ENCODE results near the gene PEF1. TPM values are rescaled to one million over a fixed set of nuclear protein-coding genes. Genes with fewer than 3 reads are reported as not detected.

PEF1 gene
- total and polyA plus RNA-seq, 2 donors (not counting 3 experiments of a cell fraction or from before 2014, with no cell fraction given) = 73.3 to 161 TPM

GRCh38 chr1:31595836-31596736 is 48.6 kb downstream of the PEF1 start:
- intact Hi-C loops (cut with micrococcal nuclease) (loop anchor here (1.0 to 2.0 kb wide), 3 partner anchors 8 to 23 kb away; no protein-coding TSS in a partner anchor), dilution Hi-C loops (cut with MboI; ENCODE audit: extremely low pct_ligation_motif_present, low sequenced_read_pairs) (no loop called here)
- Histone ChIP-seq H3K27me3 (ENCODE audit: control insufficient read depth in 2 of 2, insufficient read depth in 2 of 2, low read length in 2 of 2) (no peaks in the 10 kb centered on the region), H3K36me3 (ENCODE audit: control insufficient read depth in 2 of 2, extremely low read depth in 1 of 2, insufficient read depth in 2 of 2, low read length in 2 of 2) (no peaks in the 10 kb centered on the region), H3K9me3 (replicated peaks; ENCODE audit: control insufficient read depth, insufficient read depth, low read length) (no peaks in the 10 kb centered on the region), H3K9me1 (replicated peaks; ENCODE audit: control insufficient read depth, extremely low read depth, insufficient read depth, low read length) (no peaks in the 10 kb centered on the region), H2AFZ (ENCODE audit: low read depth, low read length) (peak overlapping the region; percentile 8), H3K27ac (ENCODE audit: insufficient read depth, low read depth, low read length) (peak overlapping the region; percentile 83), H3K4me2 (ENCODE audit: insufficient read depth, low read length) (peak overlapping the region; percentile 65), H3K79me2 (ENCODE audit: control insufficient read depth, insufficient read depth, low read length) (no peaks in the 10 kb centered on the region), H4K20me1 (replicated peaks; ENCODE audit: control insufficient read depth, extremely low read depth, insufficient read depth, low read length) (no peaks in the 10 kb centered on the region), H3K4me1 (ENCODE audit: control insufficient read depth, extremely low read depth, insufficient read depth, low read length) (peaks cover 28% of the 10 kb centered on the region), H3K4me3 (replicated peaks in 1 of 3; ENCODE audit: insufficient read depth in 1 of 3, low read depth in 1 of 3, low read length in 3 of 3) (no peak overlapping the region), H3K9ac (replicated peaks; ENCODE audit: extremely low read depth, insufficient read depth, low read length) (peak overlapping the region; percentile 28)
- no peak for TF ChIP-seq GATA2 (IDR thresholded peaks at IDR 0.05; ENCODE audit: insufficient read depth, insufficient read length, low read depth, low read length)
- TF ChIP-seq POLR2A (IDR thresholded peaks at IDR 0.05; ENCODE audit: low read depth, low read length) = no peak
- TF ChIP-seq JUN (IDR thresholded peaks at IDR 0.05; ENCODE audit: borderline replicate concordance, insufficient read depth, insufficient read length, low read depth) = no peak
- no peak for TF ChIP-seq FOS (IDR thresholded peaks at IDR 0.05; ENCODE audit: borderline replicate concordance, insufficient read depth, low read length)
- no peak for TF ChIP-seq POLR2AphosphoS5 (IDR thresholded peaks at IDR 0.05; ENCODE audit: insufficient read depth, low read depth, low read length)
- POLR2A ChIA-PET = interaction anchor here (1.2 kb wide), 1 partner anchor 12 kb away, joined by 4 read pairs; no protein-coding TSS in a partner anchor
- DNase-seq (ENCODE audit: low read depth, low spot score) (peak; percentile 54), FAIRE-seq (no peak)
- no TSS peak for BruUV-seq (replicated peaks)
- CTCF ChIA-PET = interaction anchor here (0.7 to 5.5 kb wide), 14 partner anchors 8 to 193 kb away, joined by 3 to 73 read pairs (median 5); partner anchors contain the start of gene TINAGL1
